ENCODE results near the gene TBXA2R.
"Not testable (repeated sequence)": the region's sequence is repeated elsewhere in the genome, so short reads cannot be mapped to it uniquely, and the experiment has no call there.

TBXA2R gene

GRCh38 chr19:3606690-3607289 lies at the start of gene TBXA2R:
Gene TBXA2R, minus strand, starts transcription at chr19:3606875. Its CDS starts 6,241 bp downstream, at chr19:3600634.
- DNase-seq, result no peak

GRCh38 chr19:3656073-3656746 lies 49.5 kb upstream of the TBXA2R start:
- DNase-seq, result no peak

GRCh38 chr19:3655402-3656072 lies 48.9 kb upstream of the TBXA2R start:
- no peak for DNase-seq

GRCh38 chr19:3653865-3654513 lies 47.3 kb upstream of the TBXA2R start:
- peak; percentile 0 for DNase-seq

- DNase-seq, result no peak
Measured at GRCh38 chr19:3653081-3653795, 46.6 kb upstream of the TBXA2R start.

- no peak for DNase-seq
Measured at GRCh38 chr19:3652422-3652821, 45.7 kb upstream of the TBXA2R start.

- DNase-seq, result no peak
Measured at GRCh38 chr19:3651684-3652083, 45.0 kb upstream of the TBXA2R start.

GRCh38 chr19:3649888-3650287 lies 43.2 kb upstream of the TBXA2R start:
- no peak for DNase-seq

GRCh38 chr19:3648037-3648905 lies 41.6 kb upstream of the TBXA2R start:
- DNase-seq, result no peak

GRCh38 chr19:3647102-3647501 lies 40.4 kb upstream of the TBXA2R start:
- not testable (repeated sequence) for DNase-seq

- no peak for DNase-seq
Measured at GRCh38 chr19:3646336-3647092, 39.8 kb upstream of the TBXA2R start.

GRCh38 chr19:3645726-3646125 lies 39.1 kb upstream of the TBXA2R start:
- DNase-seq, result no peak

- no peak for DNase-seq
Measured at GRCh38 chr19:3645067-3645396, 38.4 kb upstream of the TBXA2R start.

- no peak for DNase-seq
Measured at GRCh38 chr19:3644351-3645066, 37.8 kb upstream of the TBXA2R start.

- no peak for DNase-seq
Measured at GRCh38 chr19:3643674-3644313, 37.1 kb upstream of the TBXA2R start.

GRCh38 chr19:3642987-3643673 lies 36.5 kb upstream of the TBXA2R start:
- no peak for DNase-seq

GRCh38 chr19:3642296-3642695 lies 35.6 kb upstream of the TBXA2R start:
- no peak for DNase-seq

GRCh38 chr19:3641515-3642269 lies 35.0 kb upstream of the TBXA2R start:
- DNase-seq, result no peak

GRCh38 chr19:3639479-3639878 lies 32.8 kb upstream of the TBXA2R start:
- no peak for DNase-seq
